ENCODE results near the gene SEC22B. TPM values are rescaled to one million over a fixed set of nuclear protein-coding genes. Genes with fewer than 3 reads are reported as not detected.
"Not testable (repeated sequence)": the region's sequence is repeated elsewhere in the genome, so short reads cannot be mapped to it uniquely, and the experiment has no call there.

SEC22B gene
- total RNA-seq, 1 donor from 2014 or later, result 21.8 TPM

- not testable (repeated sequence) for H3K4me3 Mint-ChIP-seq (ENCODE audit: low read depth)
These were observed 35.6 kb downstream of the SEC22B start for GRCh38 chr1:120140656-120141265.

GRCh38 chr1:120136086-120136485 lies 40.2 kb downstream of the SEC22B start:
- H3K9me3 Mint-ChIP-seq; DNase-seq (ENCODE audit: low spot score); H3K27ac Mint-ChIP-seq; H3K4me3 Mint-ChIP-seq (ENCODE audit: low read depth); intact Hi-C loops (cut with micrococcal nuclease); H3K36me3 Mint-ChIP-seq (ENCODE audit: low read depth); H3K27me3 Mint-ChIP-seq (ENCODE audit: low read depth): not testable (repeated sequence)
- H3K4me1 Mint-ChIP-seq (ENCODE audit: low read depth), result peaks cover 14% of the 10 kb centered on the region

More at GRCh38 chr1:120140656-120141265, 35.6 kb downstream of the SEC22B start:
- H3K27ac Mint-ChIP-seq; H3K27me3 Mint-ChIP-seq (ENCODE audit: low read depth); H3K9me3 Mint-ChIP-seq; DNase-seq (ENCODE audit: low spot score); H3K36me3 Mint-ChIP-seq (ENCODE audit: low read depth); intact Hi-C loops (cut with micrococcal nuclease): not testable (repeated sequence)
- H3K4me1 Mint-ChIP-seq (ENCODE audit: low read depth), result peaks cover 27% of the 10 kb centered on the region

GRCh38 chr1:120133928-120134325 lies 42.4 kb downstream of the SEC22B start:
- H3K27ac Mint-ChIP-seq; H3K9me3 Mint-ChIP-seq; H3K27me3 Mint-ChIP-seq (ENCODE audit: low read depth); intact Hi-C loops (cut with micrococcal nuclease); H3K4me3 Mint-ChIP-seq (ENCODE audit: low read depth); H3K36me3 Mint-ChIP-seq (ENCODE audit: low read depth); DNase-seq (ENCODE audit: low spot score): not testable (repeated sequence)
- H3K4me1 Mint-ChIP-seq (ENCODE audit: low read depth), result peaks cover 10% of the 10 kb centered on the region

GRCh38 chr1:120133228-120133927 lies 42.9 kb downstream of the SEC22B start:
- Mint-ChIP-seq H3K9me3 (no peaks in the 10 kb centered on the region), H3K27me3 (ENCODE audit: low read depth) (no peaks in the 10 kb centered on the region), H3K4me1 (ENCODE audit: low read depth) (peaks cover 10% of the 10 kb centered on the region), H3K27ac (no peak overlapping the region), H3K4me3 (ENCODE audit: low read depth) (no peak overlapping the region), H3K36me3 (ENCODE audit: low read depth) (no peaks in the 10 kb centered on the region)
- intact Hi-C loops (cut with micrococcal nuclease), result no loop called here
- DNase-seq (ENCODE audit: low spot score), result no peak

- H3K36me3 Mint-ChIP-seq (ENCODE audit: low read depth); H3K4me1 Mint-ChIP-seq (ENCODE audit: low read depth); DNase-seq (ENCODE audit: low spot score); H3K4me3 Mint-ChIP-seq (ENCODE audit: low read depth); H3K27me3 Mint-ChIP-seq (ENCODE audit: low read depth); intact Hi-C loops (cut with micrococcal nuclease); H3K9me3 Mint-ChIP-seq; H3K27ac Mint-ChIP-seq: not testable (repeated sequence)
These were observed 43.9 kb downstream of the SEC22B start for GRCh38 chr1:120132406-120132763.

- H3K27ac Mint-ChIP-seq; intact Hi-C loops (cut with micrococcal nuclease); H3K4me1 Mint-ChIP-seq (ENCODE audit: low read depth); H3K36me3 Mint-ChIP-seq (ENCODE audit: low read depth); H3K27me3 Mint-ChIP-seq (ENCODE audit: low read depth); H3K4me3 Mint-ChIP-seq (ENCODE audit: low read depth); DNase-seq (ENCODE audit: low spot score); H3K9me3 Mint-ChIP-seq: not testable (repeated sequence)
These were observed 44.5 kb downstream of the SEC22B start for GRCh38 chr1:120131611-120132405.

- DNase-seq (ENCODE audit: low spot score); H3K27me3 Mint-ChIP-seq (ENCODE audit: low read depth); H3K9me3 Mint-ChIP-seq; H3K4me3 Mint-ChIP-seq (ENCODE audit: low read depth); H3K36me3 Mint-ChIP-seq (ENCODE audit: low read depth); intact Hi-C loops (cut with micrococcal nuclease); H3K27ac Mint-ChIP-seq: not testable (repeated sequence)
- H3K4me1 Mint-ChIP-seq (ENCODE audit: low read depth), result peaks cover 16% of the 10 kb centered on the region
These were observed 48.4 kb downstream of the SEC22B start for GRCh38 chr1:120127921-120128320.

- DNase-seq (ENCODE audit: low spot score); H3K36me3 Mint-ChIP-seq (ENCODE audit: low read depth); H3K9me3 Mint-ChIP-seq; H3K4me3 Mint-ChIP-seq (ENCODE audit: low read depth); H3K27me3 Mint-ChIP-seq (ENCODE audit: low read depth); intact Hi-C loops (cut with micrococcal nuclease); H3K27ac Mint-ChIP-seq: not testable (repeated sequence)
- peaks cover 16% of the 10 kb centered on the region for H3K4me1 Mint-ChIP-seq (ENCODE audit: low read depth)
These were observed 50.1 kb downstream of the SEC22B start for GRCh38 chr1:120126216-120126615.

GRCh38 chr1:120124628-120125027 lies 51.7 kb downstream of the SEC22B start:
- H3K4me3 Mint-ChIP-seq (ENCODE audit: low read depth); H3K36me3 Mint-ChIP-seq (ENCODE audit: low read depth); intact Hi-C loops (cut with micrococcal nuclease); DNase-seq (ENCODE audit: low spot score); H3K27me3 Mint-ChIP-seq (ENCODE audit: low read depth); H3K9me3 Mint-ChIP-seq; H3K27ac Mint-ChIP-seq: not testable (repeated sequence)
- peaks cover 17% of the 10 kb centered on the region for H3K4me1 Mint-ChIP-seq (ENCODE audit: low read depth)

GRCh38 chr1:120123813-120124510 lies 52.4 kb downstream of the SEC22B start:
- H3K27me3 Mint-ChIP-seq (ENCODE audit: low read depth); H3K36me3 Mint-ChIP-seq (ENCODE audit: low read depth); H3K27ac Mint-ChIP-seq; DNase-seq (ENCODE audit: low spot score); intact Hi-C loops (cut with micrococcal nuclease); H3K9me3 Mint-ChIP-seq; H3K4me3 Mint-ChIP-seq (ENCODE audit: low read depth): not testable (repeated sequence)
- H3K4me1 Mint-ChIP-seq (ENCODE audit: low read depth), result peaks cover 16% of the 10 kb centered on the region

- H3K9me3 Mint-ChIP-seq; DNase-seq (ENCODE audit: low spot score); intact Hi-C loops (cut with micrococcal nuclease); H3K27me3 Mint-ChIP-seq (ENCODE audit: low read depth); H3K36me3 Mint-ChIP-seq (ENCODE audit: low read depth): not testable (repeated sequence)
- Mint-ChIP-seq H3K4me1 (ENCODE audit: low read depth) (peaks cover 19% of the 10 kb centered on the region), H3K27ac (peak overlapping the region; percentile 82), H3K4me3 (ENCODE audit: low read depth) (peak overlapping the region; percentile 18)
These were observed 53.9 kb downstream of the SEC22B start for GRCh38 chr1:120122262-120122893.

- H3K27ac Mint-ChIP-seq; H3K9me3 Mint-ChIP-seq; H3K36me3 Mint-ChIP-seq (ENCODE audit: low read depth); DNase-seq (ENCODE audit: low spot score); H3K27me3 Mint-ChIP-seq (ENCODE audit: low read depth); intact Hi-C loops (cut with micrococcal nuclease); H3K4me3 Mint-ChIP-seq (ENCODE audit: low read depth): not testable (repeated sequence)
- peaks cover 19% of the 10 kb centered on the region for H3K4me1 Mint-ChIP-seq (ENCODE audit: low read depth)
These were observed 54.5 kb downstream of the SEC22B start for GRCh38 chr1:120121830-120122229.
